Spleen (tissue), 7 donors: Measurements from ENCODE around the gene TMCO4.

Experiments
- POLR2A ChIP-seq, 3 donors: fragments of 450-650 bp; IDR thresholded peaks; one replicate each; pipeline ENCODE4 v1.5.1; 2017; ENCODE audit warnings: antibody characterized with exemption in 3 of 3, mild to moderate bottlenecking in 1 of 3
- POLR2AphosphoS5 ChIP-seq, 3 donors: sonication (generic); formaldehyde crosslinking; IDR thresholded peaks; one replicate each; pipeline ENCODE4 v1.5.1; 2017; ENCODE audit warnings: antibody characterized with exemption in 3 of 3
- TF ChIP-seq, protein P1 (sequence below), 11 experiments: fragments of 200-600 bp in 7 of 11; fragments of 450-650 bp in 4 of 11; sonication (generic) in 4 of 11; IDR thresholded peaks in 8 of 11; conservative IDR thresholded peaks in 3 of 11; 1 replicate in 7 of 11; 2 replicates in 4 of 11; pipeline versions ENCODE4 v1.4.0 to v1.8.0; 2016 to 2021; ENCODE audit warnings: antibody characterized with exemption in 11 of 11, inconsistent platforms in 4 of 11, mild to moderate bottlenecking in 1 of 11
- donor health status: DM: no; HTN: no; CAD: no; lungs with moderate emphysema.
- donor health status: DM: no; HTN: no; CAD: no.
- donor health status: DM: no; HTN: no; CAD: no.

DNA sequence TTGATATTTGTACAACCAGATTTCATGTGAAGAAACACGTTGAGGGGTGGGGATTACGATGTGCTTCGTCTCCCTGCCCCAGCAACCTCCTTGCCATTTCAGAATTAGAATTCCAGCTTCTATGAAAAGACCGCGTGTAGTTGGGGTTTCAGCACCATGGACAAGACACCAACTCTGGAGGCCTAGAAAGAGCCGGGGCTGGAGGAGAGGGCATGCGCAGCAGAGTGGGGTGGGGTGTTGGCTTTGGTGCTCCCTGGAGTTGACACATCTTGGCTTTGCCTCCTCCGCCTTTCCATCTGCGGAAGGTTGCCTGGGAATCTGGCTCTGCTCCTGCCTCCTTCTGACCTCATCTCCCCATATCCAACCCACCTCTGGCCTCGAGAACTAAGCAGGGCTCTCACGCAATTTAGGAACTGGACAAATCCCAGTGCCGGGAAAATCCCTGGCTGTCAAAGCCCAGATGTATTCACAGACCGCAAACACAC, 123.2 kb downstream of the TMCO4 start:
- TF ChIP-seq, protein P1, sequence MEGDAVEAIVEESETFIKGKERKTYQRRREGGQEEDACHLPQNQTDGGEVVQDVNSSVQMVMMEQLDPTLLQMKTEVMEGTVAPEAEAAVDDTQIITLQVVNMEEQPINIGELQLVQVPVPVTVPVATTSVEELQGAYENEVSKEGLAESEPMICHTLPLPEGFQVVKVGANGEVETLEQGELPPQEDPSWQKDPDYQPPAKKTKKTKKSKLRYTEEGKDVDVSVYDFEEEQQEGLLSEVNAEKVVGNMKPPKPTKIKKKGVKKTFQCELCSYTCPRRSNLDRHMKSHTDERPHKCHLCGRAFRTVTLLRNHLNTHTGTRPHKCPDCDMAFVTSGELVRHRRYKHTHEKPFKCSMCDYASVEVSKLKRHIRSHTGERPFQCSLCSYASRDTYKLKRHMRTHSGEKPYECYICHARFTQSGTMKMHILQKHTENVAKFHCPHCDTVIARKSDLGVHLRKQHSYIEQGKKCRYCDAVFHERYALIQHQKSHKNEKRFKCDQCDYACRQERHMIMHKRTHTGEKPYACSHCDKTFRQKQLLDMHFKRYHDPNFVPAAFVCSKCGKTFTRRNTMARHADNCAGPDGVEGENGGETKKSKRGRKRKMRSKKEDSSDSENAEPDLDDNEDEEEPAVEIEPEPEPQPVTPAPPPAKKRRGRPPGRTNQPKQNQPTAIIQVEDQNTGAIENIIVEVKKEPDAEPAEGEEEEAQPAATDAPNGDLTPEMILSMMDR (IDR thresholded peaks at IDR 0.05 in 8 of 11, conservative IDR thresholded peaks at IDR 0.05 in 3 of 11): no peak
- TF ChIP-seq POLR2A (IDR thresholded peaks at IDR 0.05) (no peak), POLR2AphosphoS5 (IDR thresholded peaks at IDR 0.05) (no peak)
